NCI-H1048 (cell line): Measurements from ENCODE around the gene LAMC3.

Experiments
- DNase-seq: peaks from one replicate; lab custom pipeline; 2025; lab: John Stamatoyannopoulos, UW

Gene LAMC3

DNA sequence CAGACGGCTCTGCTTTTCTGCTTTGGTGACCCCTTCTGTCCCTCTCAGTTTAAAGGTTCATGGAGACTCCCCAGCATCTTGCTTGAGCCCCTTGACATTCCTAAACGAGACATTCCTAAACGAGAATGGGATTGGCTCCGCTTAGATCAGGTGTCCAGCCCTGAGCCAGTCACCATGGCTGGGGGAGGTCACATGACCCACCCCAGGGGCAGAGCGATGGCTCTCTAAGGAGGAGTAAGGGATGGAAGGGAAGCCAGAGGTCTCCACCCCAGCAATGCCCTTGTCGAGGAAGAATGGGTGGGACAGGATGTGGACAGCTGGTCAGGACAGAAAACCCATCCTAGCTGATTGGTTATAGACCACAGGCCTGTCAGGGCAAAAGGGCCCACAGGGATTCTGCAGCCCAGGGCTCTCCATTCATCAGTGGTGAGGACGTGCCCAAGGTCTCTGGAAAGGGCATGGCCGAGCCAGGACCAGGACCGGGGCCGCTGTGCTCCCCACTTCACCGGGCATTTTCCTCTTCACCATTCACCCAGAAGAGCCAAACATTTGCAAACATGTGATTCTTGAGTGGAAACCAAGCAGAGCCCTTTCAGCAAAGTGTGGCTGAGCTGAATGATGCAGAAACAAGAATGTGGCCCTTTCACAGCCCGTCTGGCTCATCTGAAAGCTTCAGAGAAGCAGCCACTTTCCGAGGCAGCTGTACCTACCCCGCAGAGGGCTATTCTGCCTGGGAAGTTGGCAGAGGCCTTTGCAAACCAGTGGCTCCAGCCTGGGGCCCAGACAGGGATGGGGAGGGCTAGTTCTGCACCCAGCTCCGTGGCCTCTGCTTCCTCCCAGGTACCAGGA lies 67.6 kb downstream of the LAMC3 start:
- no peak for DNase-seq

GRCh38 chr9:131078427-131079366 lies 69.7 kb downstream of the LAMC3 start:
- DNase-seq = no peak

DNA sequence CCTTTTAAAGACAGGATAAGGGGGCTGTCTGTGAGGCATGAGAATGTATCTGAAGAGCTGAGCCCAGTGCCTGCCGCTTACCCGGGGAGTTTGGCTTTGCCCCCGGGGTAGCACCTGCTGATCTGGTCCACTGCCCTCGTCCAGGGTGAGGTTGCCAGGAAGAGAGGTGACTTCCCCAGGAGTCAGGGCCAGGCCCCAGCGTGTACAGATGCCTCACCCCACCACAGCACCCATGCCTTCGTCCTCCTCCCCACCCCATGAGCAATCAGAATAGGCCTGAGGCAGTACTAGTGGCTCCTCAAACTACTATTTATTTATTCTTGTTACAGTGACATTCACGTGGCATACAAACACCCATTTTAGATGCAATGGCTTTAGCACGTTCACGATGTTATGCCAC lies 71.6 kb downstream of the LAMC3 start:
- no peak for DNase-seq

DNA sequence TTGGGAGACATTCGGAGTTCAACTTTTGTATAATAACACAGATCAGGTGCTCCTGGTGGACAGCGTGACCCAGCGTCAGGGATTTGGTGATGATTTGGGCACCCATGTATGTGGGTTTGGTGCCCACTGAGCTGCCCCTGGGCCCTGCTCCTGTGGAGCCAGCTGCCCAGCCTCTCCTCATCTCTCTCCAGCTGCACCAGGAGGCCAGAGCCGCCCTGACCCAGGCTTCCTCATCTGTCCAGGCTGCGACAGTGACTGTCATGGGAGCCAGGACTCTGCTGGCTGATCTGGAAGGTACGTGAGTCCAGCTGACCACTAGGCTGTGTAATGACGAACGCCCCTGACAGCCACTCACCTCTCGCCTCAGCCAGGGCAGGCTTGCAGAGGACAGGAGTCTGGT lies 72.9 kb downstream of the LAMC3 start:
- no peak for DNase-seq

- no peak for DNase-seq
These were observed 74.0 kb downstream of the LAMC3 start for GRCh38 chr9:131082774-131083512.

DNA sequence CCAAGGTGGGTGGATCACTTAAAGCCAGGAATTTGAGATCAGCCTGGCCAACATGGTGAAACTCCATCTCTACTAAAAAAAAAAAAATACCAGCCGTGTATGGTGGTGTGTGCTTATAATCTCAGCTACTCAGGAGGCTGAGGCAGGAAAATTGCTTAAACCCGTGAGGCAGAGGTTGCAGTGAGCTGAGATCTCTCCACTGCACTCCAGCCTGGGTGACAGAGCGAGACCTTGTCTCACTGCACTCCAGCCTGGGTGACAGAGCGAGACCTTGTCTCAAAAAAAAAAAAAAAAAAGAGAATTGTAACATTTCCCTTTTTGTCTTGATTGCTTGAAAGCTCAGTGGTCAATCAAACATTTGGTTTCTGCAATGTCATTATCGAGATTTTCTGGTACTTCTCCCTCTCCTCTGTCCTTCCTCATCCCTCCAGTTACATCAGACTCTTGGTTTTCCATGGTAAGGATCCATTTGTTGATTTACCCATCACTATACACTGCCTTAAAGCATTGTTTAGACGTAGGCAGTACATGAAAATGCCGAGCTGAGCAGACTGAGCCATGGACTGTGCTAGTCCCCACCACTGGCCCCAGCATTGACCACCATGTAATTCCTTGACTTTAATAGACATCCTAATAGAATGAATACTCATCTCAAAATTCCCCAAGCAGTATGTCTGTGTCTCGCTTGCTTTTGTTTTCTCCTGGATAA lies 75.8 kb downstream of the LAMC3 start:
- DNase-seq = no peak

- DNase-seq = no peak
These were observed 76.6 kb downstream of the LAMC3 start for GRCh38 chr9:131085370-131086122.

DNA sequence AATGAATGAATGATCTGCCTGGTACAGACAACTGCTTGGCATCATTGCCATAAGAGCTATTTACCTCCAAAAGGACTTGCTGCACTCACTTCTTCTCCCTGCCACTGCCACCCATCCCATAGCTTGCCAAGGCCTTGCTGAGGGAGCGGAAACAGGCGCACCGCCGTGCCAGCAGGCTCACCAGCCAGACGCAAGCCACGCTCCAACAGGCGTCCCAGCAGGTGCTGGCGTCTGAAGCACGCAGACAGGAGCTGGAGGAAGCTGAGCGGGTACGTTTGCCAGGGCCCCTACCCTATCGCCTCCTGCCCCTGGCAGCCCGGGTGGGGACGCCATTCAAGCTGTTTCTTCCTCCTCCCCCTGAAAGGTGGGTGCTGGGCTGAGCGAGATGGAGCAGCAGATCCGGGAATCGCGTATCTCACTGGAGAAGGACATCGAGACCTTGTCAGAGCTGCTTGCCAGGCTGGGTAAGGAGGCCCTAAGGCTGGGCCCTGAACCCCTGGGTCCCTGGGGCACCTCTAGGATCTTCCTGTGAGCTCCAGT lies 78.5 kb downstream of the LAMC3 start:
- no peak for DNase-seq

DNA sequence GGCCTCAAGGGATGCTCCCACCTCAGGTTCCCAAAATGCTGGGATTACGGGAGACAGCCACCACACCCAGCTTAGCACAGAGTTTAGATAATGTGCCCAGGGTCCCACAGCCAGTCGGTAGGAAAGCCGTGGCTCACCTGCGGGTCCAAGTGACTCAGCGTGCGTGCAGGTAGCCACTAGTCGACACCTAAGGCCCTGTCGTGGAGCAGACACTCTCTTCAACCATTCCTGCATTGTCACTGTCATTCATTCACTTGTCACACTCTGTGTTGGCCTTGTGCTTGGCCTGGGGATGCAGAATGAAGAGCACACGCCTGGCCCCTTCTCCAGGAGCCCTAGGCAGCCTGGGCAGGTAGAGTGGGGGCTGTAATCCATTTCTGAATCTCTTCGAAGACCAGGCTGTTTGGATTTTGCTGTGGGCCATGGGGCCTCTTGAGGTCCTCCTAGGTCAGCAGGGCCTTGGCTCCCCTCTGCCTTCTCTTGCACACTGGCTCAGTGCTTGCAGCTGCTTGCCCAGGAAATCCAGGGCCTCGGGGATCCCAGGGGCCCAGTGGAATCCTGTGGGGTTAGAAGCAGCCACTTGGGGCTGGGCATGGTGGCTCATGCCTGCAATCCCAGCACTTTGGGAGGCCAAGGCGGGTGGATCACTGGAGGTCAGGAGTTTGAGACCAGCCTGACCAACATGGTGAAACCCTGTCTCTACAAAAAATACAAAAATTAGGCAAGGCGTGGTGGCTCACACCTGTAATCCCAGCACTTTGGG lies 81.2 kb downstream of the LAMC3 start:
- no peak for DNase-seq

- DNase-seq = no peak
These were observed 82.5 kb downstream of the LAMC3 start for GRCh38 chr9:131091352-131091992.

- no peak for DNase-seq
These were observed 83.1 kb downstream of the LAMC3 start for GRCh38 chr9:131092030-131092429.

DNA sequence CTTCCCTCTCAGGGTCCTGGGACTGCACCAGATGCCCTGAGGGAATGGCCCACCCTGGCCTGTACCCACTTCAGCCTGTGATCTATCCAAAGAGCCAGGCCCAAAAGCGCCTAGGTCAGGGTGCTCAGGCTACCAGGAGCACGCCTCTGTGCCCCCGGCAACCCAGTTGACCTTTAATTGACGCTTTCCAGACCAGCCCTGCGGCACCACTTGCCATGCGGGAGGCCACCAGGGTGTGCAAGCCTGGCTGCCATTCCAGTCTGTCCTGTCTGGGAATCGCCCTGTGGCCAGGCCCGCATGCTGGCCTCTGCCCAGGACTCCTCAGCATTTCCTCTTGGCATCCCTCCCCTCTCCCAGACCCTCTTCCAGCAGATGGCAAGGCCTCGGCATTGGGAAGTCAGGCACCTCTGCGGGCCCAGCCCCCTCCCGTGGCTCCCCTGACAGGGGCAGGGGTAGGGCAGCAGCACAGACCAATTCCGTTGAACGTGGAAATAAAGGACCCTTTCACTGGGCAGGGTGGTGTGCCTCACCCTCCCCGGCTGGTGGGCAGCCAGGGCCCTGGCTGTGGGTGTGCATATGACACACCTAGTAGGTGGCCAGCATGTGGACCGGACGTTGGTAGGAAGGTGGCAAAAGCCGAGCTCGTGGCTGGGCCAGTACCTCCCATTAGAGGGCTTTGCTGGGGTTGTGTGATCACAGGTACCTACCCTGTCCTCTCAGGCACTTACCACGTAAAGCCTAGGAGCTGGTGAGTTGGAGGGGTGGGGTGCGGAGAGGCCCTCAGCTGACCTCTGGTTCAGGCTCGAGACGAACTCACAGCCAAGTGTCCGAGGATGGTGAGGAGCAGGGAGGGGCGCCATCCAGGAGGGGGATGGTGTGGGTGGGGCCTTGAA lies 83.8 kb downstream of the LAMC3 start:
- DNase-seq = no peak

GRCh38 chr9:131094015-131094414 lies 85.0 kb downstream of the LAMC3 start:
- DNase-seq = no peak

GRCh38 chr9:131094622-131095021 lies 85.6 kb downstream of the LAMC3 start:
- no peak for DNase-seq

- DNase-seq = no peak
These were observed 86.8 kb downstream of the LAMC3 start for GRCh38 chr9:131095666-131096268.

GRCh38 chr9:131096269-131097125 lies 87.5 kb downstream of the LAMC3 start, which contains the start of gene AIF1L:
Gene AIF1L, plus strand, starts transcription at chr9:131096531. Its CDS starts 99 bp downstream, at chr9:131096630.
- peak; percentile 30 for DNase-seq
